Loucy (cell line): Measurements from ENCODE around the gene CYTH4.

Experiments
- EZH2phosphoT487 ChIP-seq: fragments of 200-600 bp; IDR thresholded peaks from 2 replicates; pipeline ENCODE4 v1.6.1; 2018; ENCODE audit warnings: antibody characterized with exemption, mild to moderate bottlenecking, moderate library complexity, borderline replicate concordance
- TF ChIP-seq, protein P1 (sequence below): fragments of 200-600 bp; sonication (generic); conservative IDR thresholded peaks from 2 replicates; pipeline ENCODE4 v1.5.1; 2014; ENCODE audit warnings: mild to moderate bottlenecking, antibody characterized with exemption, low read length

GRCh38 chr22:37303821-37304274 is 21.5 kb downstream of the CYTH4 start:
- TF ChIP-seq, protein P1, sequence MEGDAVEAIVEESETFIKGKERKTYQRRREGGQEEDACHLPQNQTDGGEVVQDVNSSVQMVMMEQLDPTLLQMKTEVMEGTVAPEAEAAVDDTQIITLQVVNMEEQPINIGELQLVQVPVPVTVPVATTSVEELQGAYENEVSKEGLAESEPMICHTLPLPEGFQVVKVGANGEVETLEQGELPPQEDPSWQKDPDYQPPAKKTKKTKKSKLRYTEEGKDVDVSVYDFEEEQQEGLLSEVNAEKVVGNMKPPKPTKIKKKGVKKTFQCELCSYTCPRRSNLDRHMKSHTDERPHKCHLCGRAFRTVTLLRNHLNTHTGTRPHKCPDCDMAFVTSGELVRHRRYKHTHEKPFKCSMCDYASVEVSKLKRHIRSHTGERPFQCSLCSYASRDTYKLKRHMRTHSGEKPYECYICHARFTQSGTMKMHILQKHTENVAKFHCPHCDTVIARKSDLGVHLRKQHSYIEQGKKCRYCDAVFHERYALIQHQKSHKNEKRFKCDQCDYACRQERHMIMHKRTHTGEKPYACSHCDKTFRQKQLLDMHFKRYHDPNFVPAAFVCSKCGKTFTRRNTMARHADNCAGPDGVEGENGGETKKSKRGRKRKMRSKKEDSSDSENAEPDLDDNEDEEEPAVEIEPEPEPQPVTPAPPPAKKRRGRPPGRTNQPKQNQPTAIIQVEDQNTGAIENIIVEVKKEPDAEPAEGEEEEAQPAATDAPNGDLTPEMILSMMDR: no peak
- TF ChIP-seq EZH2phosphoT487: no peak
